ENCODE results near the gene GSTO2.

GSTO2 gene

GRCh38 chr10:104288355-104288754, 19.4 kb downstream of the GSTO2 start:
- no peak for DNase-seq

DNA sequence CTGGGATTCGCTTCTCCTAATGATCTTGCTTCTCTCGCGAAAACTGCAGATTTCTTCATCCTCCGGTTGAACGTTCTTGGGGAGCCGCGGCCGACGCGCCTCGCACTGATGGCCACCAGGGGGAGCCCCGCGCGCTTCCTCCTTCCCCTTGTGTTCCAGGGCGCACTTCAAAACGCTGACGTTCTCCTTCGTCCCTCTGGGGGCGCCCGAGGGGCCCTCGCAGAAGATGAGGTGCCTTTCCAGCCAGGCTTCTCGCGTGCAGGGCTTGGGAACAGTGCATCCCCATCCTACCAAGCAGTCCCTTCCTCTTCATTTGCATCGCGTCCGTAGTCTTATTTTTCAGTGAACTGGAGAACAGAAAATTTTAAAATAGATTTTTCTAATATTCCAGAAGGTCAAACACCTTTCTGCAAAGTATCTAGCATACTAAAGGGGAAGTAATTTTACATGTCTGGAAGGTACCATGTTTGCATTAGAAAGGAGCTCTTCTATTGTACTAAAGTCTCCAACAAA, 22.5 kb downstream of the GSTO2 start:
- DNase-seq = peak; percentile 89

- no peak for DNase-seq
Measured at GRCh38 chr10:104293011-104293410, 24.0 kb downstream of the GSTO2 start.

DNA sequence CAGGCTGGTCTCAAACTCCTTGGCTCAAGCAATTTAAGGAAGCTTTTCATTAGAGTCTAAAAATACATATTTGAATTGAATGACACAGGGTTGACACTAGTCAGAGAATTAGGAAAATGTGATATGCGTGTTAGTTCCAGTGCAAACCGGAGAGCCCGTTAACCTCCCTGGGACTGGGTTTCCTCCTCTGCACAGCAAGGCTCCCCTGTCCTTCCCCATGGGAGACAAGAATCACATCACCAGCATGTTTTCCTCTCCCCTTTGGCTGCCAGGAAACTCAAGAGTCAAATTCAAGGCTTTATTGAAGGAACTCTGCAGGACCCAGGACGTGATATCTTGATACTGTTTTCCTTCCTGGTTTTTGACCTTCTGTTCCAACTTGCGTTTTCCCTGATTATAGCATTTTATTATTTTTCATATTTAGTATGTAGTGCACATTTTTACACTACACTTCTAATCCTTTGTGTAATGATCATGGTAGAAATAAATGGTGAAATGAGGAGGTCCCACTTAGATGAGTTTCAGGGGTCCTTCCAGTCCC, 24.9 kb downstream of the GSTO2 start:
- no peak for DNase-seq

DNA sequence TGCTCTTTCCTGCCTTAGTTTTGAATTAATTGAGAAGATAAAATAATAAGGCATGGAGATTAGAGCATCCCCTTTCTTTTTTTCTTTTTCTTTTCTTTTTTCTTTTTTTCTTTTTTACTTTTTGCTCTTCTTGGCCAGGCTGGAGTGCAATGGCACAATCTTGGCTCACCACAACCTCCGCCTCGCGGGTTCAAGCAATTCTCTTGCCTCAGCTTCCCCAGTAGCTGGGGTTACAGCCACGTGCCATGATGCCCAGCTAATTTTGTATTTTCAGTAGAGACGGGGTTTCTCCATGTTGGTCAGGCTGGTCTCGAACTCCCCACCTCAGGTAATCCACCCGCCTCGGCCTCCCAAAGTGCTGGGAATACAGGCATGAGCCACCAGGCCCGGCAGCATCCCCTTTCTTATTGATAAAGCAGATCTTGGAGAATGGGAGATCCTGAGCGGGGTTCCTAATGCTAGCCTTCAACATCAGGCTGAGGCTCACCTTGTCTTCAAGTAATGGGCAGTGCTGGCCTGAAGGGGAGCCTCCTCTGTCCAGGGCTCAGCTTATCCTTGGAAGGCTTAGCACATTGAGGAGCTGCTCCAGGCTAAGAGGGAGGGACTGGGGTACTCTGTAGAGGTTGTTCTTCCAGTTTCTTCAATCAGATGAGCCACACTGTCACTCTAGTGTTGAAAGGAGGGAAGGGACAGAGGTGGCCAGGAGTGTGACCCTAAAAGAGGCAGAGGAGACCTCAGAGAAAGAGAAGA, 27.9 kb downstream of the GSTO2 start:
- no peak for DNase-seq

DNA sequence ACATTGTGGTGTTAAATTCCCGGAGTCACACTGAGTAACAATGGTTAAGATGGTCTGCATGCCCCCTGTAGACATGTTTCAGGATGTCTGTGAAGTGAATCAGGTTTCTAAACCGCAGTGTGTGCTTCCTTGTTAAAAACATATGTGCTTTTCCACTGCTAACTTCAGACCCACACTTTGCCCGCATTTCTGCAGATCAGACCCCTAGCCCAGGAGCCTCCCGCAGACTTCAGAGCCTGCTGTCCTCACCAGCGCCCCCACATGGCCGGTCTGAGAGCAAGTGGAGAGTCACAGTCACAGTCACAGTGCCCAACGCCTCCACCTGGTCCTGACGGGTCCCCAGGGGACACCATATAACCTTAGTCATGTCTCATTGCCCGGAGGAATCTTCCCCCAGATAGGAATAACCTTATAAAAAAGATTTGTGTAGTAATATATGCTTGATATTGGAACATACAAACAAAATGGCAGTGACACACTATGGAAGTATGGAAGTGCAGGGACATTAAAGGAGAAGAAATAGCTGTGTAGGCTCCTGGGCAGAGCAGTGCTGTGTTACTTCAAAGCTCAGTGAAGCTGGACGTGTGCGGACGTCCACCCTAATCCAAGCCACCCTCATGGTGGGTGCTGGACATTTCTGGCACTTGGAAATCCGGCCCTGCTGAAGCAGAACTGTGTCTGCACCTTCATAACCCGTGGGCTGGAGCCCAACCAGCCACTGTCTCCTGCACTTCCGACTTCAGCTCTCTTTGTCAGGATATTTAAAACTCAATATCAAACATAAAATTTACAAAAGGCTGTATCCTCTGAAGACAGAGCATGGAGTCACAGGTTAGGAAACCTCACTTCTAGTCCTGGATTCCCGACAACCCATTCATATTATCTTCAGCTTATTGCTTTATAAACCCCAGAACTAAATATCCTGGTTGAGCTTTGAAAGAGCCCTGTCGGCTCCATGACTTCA, 29.0 kb downstream of the GSTO2 start:
- DNase-seq = peak; percentile 22

- no peak for DNase-seq
Measured at GRCh38 chr10:104299031-104299904, 30.3 kb downstream of the GSTO2 start.

GRCh38 chr10:104300002-104300735, 31.2 kb downstream of the GSTO2 start:
- DNase-seq = no peak

DNA sequence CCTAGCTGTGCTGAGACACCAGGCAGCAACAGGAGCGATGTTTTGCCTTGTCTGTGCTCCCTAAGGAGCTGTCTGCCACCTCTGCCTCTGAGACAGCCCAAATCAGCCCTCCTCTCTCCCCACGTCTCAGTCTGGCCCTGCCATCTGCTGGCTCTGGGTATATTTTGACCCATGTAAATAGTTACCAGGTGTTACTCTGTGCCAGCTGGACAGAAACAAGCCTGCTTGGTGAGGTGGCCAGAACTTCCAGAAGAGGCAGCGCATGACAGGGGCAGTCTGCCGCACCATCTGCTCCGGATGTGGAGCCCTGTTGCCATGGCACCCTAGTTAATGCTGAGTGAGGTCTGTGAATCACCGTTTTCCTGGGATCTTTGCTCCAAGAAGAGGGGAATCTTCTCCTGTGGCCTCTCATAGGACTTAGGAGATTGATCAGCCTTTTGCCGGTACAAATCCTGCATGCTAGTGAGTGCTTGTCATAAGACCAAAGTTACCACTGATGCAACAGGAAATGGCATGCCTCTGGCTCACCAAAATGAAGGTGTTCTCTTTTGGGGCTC, 31.8 kb downstream of the GSTO2 start:
- no peak for DNase-seq

DNA sequence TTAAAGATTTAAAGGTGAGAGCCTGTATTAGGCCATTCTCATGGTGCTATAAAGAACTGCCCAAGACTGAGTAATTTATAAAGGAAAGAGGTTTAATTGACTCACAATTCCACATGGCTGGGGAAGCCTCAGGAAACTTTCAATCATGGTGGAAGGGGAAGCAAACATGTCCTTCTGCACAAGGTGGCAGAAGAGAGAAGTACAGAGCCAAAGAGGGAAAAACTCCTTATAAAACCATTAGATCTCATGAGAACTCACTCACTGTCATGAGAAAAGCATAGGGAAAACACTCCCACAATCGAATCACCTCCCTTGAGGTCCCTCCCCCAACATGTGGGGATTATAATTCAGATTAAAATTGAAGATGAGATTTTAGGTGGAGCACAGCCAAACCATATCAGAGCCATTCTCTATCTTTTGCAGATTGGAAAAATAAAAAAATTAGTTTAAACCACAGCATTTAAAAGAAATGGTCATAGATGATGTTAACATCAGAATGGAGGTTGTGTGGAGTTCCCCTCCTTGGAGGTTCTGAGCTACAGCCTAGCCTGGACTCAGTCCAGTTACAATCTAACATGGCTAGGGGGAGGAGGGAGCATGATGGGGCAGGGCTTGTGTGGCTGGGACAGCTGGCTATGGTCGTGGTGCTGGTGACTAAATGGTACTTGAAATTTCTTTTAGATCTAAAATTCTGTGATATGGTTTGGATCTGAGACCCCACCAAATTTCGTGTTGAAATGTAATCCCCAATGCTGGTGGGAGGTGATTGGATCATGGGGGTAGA, 33.1 kb downstream of the GSTO2 start:
- DNase-seq = no peak

GRCh38 chr10:104303594-104304355, 34.8 kb downstream of the GSTO2 start:
- peak; percentile 36 for DNase-seq

- no peak for DNase-seq
Measured at GRCh38 chr10:104304356-104304745, 35.4 kb downstream of the GSTO2 start.

DNA sequence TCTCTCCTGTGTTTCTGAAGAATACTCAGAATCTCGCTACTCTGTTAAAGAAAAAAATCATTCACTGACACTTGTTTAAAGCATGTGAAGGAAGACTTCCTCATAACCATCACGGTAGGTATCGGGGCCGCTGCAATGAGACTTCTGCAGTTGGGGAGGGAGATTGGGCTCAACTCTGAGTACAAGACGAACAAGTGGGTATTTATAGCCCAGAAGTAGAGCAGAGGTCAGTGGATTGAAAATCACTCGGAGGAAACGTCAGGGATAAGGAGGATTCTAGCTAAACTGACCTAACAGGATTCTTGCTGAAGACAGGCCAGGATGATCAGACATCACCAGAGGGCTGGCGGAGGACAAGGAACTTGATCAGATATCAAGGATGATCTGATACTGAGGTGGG, 35.9 kb downstream of the GSTO2 start:
- no peak for DNase-seq

DNA sequence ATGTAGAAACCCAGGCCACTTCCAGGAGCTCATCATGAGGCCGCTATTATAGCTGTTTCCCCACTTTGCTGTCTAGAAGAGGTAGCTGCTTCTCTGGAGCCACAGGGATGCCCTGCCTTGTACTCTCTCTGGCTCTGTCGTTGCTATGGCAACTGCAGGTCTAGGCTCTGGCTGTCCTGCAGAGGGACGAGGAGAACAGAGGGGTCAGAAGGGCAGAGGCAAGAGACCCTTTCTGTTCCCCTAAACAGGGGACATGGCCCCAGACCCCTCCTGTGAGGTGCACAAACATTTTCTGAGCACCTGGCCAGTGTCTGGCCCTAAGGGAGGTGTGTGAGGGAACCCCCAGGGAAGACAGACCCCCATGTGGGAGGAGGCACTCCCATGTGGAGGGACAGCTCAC, 37.9 kb downstream of the GSTO2 start:
- DNase-seq = no peak

DNA sequence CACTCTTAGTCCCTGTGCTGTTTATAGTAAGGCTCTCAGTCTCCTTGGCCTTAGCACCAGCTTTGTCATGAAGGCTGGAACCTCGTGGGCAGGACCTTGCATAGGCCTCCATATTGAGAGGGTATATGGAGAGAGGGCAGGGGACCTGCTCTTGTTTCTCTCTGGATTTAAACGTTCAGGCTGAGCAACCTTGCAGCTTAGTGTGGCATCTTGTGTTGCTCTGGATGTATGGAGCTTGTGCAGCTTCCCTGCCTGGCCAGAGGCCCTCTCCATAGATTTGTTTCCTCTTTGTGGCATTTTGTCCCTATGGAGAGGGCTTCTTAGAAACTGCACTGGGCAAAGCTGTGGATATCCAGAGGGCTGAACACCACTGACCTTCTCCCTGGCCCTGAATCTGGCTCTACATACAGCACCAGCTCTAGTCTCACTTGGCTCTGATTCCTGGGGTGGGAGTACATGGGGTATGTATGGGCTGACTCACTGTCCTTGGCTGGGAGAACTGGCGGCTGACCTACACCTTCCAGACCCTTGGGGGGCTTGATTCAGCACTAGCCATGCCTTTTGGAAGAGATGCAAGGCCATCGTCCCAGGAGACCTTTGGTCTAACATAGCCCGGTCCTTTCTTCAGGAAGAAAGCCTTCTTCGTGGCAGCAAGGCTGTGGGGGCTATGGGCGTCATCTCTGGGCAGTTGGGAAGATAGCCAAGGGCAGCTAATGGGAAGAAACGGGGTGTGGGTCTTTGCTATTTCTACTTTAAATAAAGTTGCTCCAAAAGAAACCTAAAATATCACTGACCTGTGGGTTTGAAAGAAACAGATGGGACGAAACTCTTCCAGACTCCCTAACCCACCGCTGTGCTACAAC, 38.8 kb downstream of the GSTO2 start:
- DNase-seq = no peak

DNA sequence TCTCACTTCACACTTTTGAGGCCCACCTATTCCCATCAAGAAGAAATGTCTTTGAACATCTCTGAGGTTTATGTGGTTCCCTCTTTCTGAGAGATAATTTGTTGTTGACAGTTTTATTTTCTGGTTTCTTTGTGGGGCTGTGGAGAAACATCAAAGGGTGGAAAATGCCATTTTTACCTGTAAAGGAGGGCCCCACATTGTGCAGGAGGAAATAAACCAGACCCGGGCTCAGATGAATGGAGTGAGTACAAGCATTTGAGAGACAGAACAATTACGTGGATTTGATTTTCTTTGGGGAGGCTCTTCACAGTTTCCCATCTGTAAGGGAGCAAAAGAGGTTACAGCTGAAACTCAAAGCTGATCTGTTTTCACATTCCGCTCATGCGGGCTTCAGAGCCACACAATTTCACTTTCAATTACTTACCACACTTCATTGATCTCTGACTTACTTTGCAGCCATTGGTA, 39.5 kb downstream of the GSTO2 start:
- DNase-seq = peak; percentile 41

DNA sequence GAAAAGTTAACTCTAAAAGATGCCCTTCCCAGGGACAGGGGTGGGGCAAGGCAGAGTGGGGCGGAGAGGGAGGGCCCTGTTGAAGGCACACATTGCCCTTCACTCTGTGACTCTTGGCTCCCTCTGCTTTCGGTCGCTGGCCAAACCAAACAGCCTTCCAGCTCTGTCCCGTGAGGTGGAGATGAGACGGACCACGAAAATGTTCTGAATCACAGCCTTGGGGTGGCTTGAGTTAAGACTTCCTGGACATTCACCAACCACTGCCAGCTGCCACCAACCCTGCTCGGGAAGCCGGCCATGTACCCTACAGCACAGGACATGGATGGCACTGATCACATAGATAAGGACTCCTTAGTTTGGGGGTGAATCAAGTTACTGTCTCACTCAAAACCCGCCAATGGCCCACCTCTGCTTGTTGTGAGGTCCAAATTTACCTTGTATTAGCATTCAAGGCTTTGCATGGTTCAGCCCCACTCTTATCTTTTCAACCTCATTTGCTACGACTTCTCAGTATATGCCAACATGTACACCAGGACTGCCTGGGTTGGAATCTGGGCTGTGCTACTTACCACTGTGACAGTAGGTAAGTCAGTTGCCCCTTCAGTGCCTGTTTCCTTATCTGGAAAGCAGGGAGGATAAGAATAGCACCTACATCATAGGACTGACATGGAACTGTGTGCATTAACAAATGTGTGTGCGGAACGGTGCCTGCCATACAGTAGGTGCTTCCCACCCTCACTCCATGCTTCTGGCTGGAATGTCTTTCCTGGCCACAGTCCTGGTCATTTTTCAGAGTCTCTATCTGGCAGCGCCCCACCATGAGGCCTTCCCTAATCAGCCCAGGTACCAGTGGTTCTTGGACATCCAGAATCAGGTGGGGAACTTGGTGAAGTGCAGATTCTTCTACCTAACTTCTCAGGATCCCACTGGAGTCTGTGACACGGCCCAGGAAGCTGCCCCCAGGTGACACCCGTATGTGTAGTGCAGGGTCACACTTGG, 41.3 kb downstream of the GSTO2 start:
- no peak for DNase-seq
